B cell (primary cell): ENCODE data around the gene SNED1. TPM values are rescaled to one million over a fixed set of nuclear protein-coding genes. Genes with fewer than 3 reads are reported as not detected.

Experiments
- ATAC-seq: fragments of 200-7000 bp; cut with Tn5 transposase; one replicate; pipeline ENCODE4 v1.10.0; 2021; ENCODE audit warnings: low read depth, mild to moderate bottlenecking, moderate number of reproducible peaks, moderate library complexity
- CTCF ChIA-PET: fragments of 350-600 bp; sonication (Branson Sonifier 250); formaldehyde crosslinking; loops from one replicate; lab custom pipeline; 2021; ENCODE audit warnings: antibody characterized with exemption, inconsistent platforms; lab: Charles Lee
- POLR2A ChIA-PET: fragments of 350-600 bp; sonication (Branson Sonifier 250); formaldehyde crosslinking; loops from one replicate; lab custom pipeline; 2021; ENCODE audit warnings: antibody characterized with exemption; lab: Charles Lee
- DNase-seq: peaks from one replicate; pipeline ENCODE4 v3.0.0; 2013
- H2AFZ ChIP-seq: 2 replicates; pipeline ENCODE4 v1.6.1; 2012; ENCODE audit warnings: mild to moderate bottlenecking, low read depth, low read length; ENCODE audit not compliant: insufficient read depth, poor library complexity, severe bottlenecking
- H3K27ac ChIP-seq, 2 donors: 1 replicate in 1 of 2; 2 replicates in 1 of 2; pipeline ENCODE4 v1.5.1; 2012 to 2013; ENCODE audit warnings: low read length in 2 of 2, mild to moderate bottlenecking in 2 of 2, moderate library complexity in 1 of 2
- H3K27me3 ChIP-seq, 4 experiments: fragments of 200-600 bp in 1 of 4; sonication (generic) in 1 of 4; replicated peaks in 1 of 4; 1 replicate in 2 of 4; 2 replicates in 2 of 4; pipeline versions ENCODE4 v1.6.1 to v1.7.0; 2013 to 2016; ENCODE audit warnings: low read length in 3 of 4, mild to moderate bottlenecking in 2 of 4, mixed read lengths in 1 of 4, moderate library complexity in 1 of 4; ENCODE audit not compliant: insufficient read depth in 4 of 4, control insufficient read depth in 3 of 4; ENCODE audit errors: control extremely low read depth in 1 of 4
- H3K36me3 ChIP-seq, 2 experiments: replicated peaks in 1 of 2; 1 replicate in 1 of 2; 2 replicates in 1 of 2; pipeline versions ENCODE4 v1.6.1 to v1.7.1; 2013; ENCODE audit warnings: low read length in 1 of 2; ENCODE audit not compliant: insufficient read depth in 2 of 2, control insufficient read depth in 1 of 2; ENCODE audit errors: control extremely low read depth in 1 of 2, extremely low read depth in 1 of 2
- H3K4me1 ChIP-seq, 2 donors: fragments of 200-600 bp in 1 of 2; sonication (generic) in 1 of 2; 1 replicate in 1 of 2; 2 replicates in 1 of 2; pipeline versions ENCODE4 v1.5.1 to v1.6.1; 2013 to 2017; ENCODE audit warnings: low read length in 2 of 2; ENCODE audit not compliant: control insufficient read depth in 2 of 2, insufficient read depth in 2 of 2
- H3K4me2 ChIP-seq: replicated peaks from 2 replicates; pipeline ENCODE3; 2012; ENCODE audit warnings: mild to moderate bottlenecking, low read depth, low read length; ENCODE audit not compliant: poor library complexity, severe bottlenecking
- H3K4me3 ChIP-seq, 5 experiments: fragments of 200-600 bp in 1 of 5; sonication (generic) in 1 of 5; 1 replicate in 3 of 5; 2 replicates in 2 of 5; pipeline versions ENCODE4 v1.5.1 to v1.7.0; 2011 to 2016; ENCODE audit warnings: low read length in 4 of 5, mild to moderate bottlenecking in 4 of 5, low read depth in 2 of 5, control low read depth in 1 of 5, moderate library complexity in 1 of 5; ENCODE audit not compliant: insufficient read depth in 1 of 5; ENCODE audit errors: control extremely low read depth in 1 of 5, extremely low read depth in 1 of 5
- H3K79me2 ChIP-seq: fragments of 200-600 bp; sonication (generic); one replicate; pipeline ENCODE4 v1.6.0; 2016; ENCODE audit warnings: low read length; ENCODE audit not compliant: control insufficient read depth, insufficient read depth
- H3K9ac ChIP-seq: fragments of 200-600 bp; sonication (generic); 2 replicates; pipeline ENCODE4 v1.6.1; 2017; ENCODE audit warnings: mild to moderate bottlenecking, low read length, moderate library complexity
- H3K9me3 ChIP-seq, 3 donors: one replicate each; pipeline versions ENCODE4 v1.6.1 to v1.7.1; 2013; ENCODE audit warnings: low read length in 2 of 3; ENCODE audit not compliant: control insufficient read depth in 2 of 3, insufficient read depth in 1 of 3; ENCODE audit errors: control extremely low read depth in 1 of 3
- H4K20me1 ChIP-seq: 2 replicates; pipeline ENCODE4 v1.6.0; 2012; ENCODE audit warnings: mild to moderate bottlenecking, low read length; ENCODE audit not compliant: insufficient read depth, control insufficient read depth, poor library complexity, severe bottlenecking
- H3K27ac Mint-ChIP-seq: one replicate; pipeline ENCODE4 v1.8.0; 2021; ENCODE audit warnings: mixed read lengths
- H3K27me3 Mint-ChIP-seq: one replicate; pipeline ENCODE4 v1.8.0; 2021; ENCODE audit warnings: mixed read lengths
- H3K4me1 Mint-ChIP-seq: one replicate; pipeline ENCODE4 v1.8.0; 2021; ENCODE audit warnings: mixed read lengths
- H3K4me3 Mint-ChIP-seq: one replicate; pipeline ENCODE4 v1.8.0; 2021; ENCODE audit warnings: mixed read lengths
- H3K9me3 Mint-ChIP-seq: one replicate; pipeline ENCODE4 v1.8.0; 2022; ENCODE audit warnings: mixed read lengths; ENCODE audit not compliant: insufficient read depth
- EZH2 ChIP-seq: IDR thresholded peaks from 2 replicates; pipeline ENCODE4 v1.6.1; 2012; ENCODE audit warnings: borderline replicate concordance, low read depth, mild to moderate bottlenecking, moderate library complexity, low read length; ENCODE audit not compliant: insufficient read depth, poor library complexity, severe bottlenecking
- WGBS: methylation state at CpG from one replicate; pipeline ENCODE4 v1.1.5; 2013; ENCODE audit warnings: missing lambda C conversion rate; ENCODE audit not compliant: insufficient coverage; 5-methylcytosine and 5-hydroxymethylcytosine counted together
- intact Hi-C: fragments of 100-400 bp; cut with micrococcal nuclease; formaldehyde crosslinking; loops from one replicate; pipeline ENCODE4 v1.10.0; 2022
- polyA plus RNA-seq: library from polyadenylated mRNA; depleted of rRNA; stranded (reverse); fragments of >200 nt; gene quantifications from 2 replicates; pipeline ENCODE4 v1.2.3, GENCODE V29; 2012
- total RNA-seq, 2 donors: library from RNA; stranded (reverse); fragments of 120-200 nt in 1 of 2; gene quantifications; 1 replicate in 1 of 2; 2 replicates in 1 of 2; pipeline versions ENCODE4 v1.2.3 to v1.2.4, GENCODE V29; 2013 to 2022
- TF ChIP-seq, protein P1 (sequence below): fragments of 200-600 bp; IDR thresholded peaks from one replicate; pipeline ENCODE4 v1.8.0; 2022; ENCODE audit warnings: antibody characterized with exemption, mild to moderate bottlenecking

SNED1 gene
- total and polyA plus RNA-seq, 2 donors (not counting 1 experiment from before 2014, with no cell fraction given) = 25.5 to 336 TPM

DNA sequence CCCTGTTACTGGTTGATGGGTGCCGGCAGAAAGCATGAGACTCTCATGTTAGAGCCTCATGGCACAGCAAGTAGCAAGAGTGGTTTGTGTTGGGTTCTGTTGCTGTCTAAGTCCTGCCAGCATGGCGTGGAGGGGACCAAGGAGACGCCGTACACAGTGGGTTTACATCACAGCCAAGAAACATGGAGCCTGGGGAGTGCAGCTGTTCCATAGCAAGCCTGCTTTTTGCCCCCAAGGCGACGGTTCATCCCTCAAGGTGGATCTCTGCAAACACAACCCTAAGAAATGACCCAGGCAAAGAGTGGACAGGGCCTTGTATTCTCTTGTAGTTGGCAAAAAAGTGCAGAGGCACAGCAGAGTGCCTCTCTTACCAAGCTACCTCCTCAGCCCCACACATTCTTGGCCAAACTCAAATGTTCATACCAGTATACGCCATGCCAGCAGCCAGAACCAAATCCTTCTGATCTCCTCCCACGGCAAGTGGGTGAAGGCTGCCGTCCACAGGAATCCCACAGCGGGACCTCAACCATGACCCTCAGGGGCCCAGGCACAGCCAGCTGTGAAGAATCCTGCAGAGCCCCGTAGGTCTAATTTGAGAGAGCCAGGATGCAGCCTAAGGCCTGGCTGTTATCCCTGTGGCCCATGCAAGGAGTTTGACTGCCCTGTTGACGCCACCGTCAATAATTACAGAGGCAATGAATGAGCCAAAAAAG, 19.0 kb downstream of the SNED1 start:
- Mint-ChIP-seq H3K4me1 (no peaks in the 10 kb centered on the region), H3K4me3 (no peak overlapping the region), H3K9me3 (no peaks in the 10 kb centered on the region), H3K27me3 (no peaks in the 10 kb centered on the region), H3K27ac (no peak overlapping the region)
- no peak for TF ChIP-seq EZH2
- TF ChIP-seq, protein P1, sequence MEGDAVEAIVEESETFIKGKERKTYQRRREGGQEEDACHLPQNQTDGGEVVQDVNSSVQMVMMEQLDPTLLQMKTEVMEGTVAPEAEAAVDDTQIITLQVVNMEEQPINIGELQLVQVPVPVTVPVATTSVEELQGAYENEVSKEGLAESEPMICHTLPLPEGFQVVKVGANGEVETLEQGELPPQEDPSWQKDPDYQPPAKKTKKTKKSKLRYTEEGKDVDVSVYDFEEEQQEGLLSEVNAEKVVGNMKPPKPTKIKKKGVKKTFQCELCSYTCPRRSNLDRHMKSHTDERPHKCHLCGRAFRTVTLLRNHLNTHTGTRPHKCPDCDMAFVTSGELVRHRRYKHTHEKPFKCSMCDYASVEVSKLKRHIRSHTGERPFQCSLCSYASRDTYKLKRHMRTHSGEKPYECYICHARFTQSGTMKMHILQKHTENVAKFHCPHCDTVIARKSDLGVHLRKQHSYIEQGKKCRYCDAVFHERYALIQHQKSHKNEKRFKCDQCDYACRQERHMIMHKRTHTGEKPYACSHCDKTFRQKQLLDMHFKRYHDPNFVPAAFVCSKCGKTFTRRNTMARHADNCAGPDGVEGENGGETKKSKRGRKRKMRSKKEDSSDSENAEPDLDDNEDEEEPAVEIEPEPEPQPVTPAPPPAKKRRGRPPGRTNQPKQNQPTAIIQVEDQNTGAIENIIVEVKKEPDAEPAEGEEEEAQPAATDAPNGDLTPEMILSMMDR = no peak
- WGBS = 94% methylated on average over 11 of the region's 13 CpGs
- intact Hi-C loops = no loop called here
- Histone ChIP-seq H4K20me1 (no peaks in the 10 kb centered on the region), H3K4me2 (no peak overlapping the region), H3K9ac (no peak overlapping the region), H3K27ac (no peak overlapping the region), H3K4me3 (no peak overlapping the region), H3K79me2 (no peaks in the 10 kb centered on the region), H2AFZ (no peak overlapping the region), H3K4me1 (no peaks in the 10 kb centered on the region), H3K36me3 (no peaks in the 10 kb centered on the region), H3K9me3 (peaks cover 0 to 12% (median 2%) of the 10 kb centered on the region in 3 donors), H3K27me3 (no peaks in the 10 kb centered on the region)
- ChIA-PET CTCF (no interaction called here), POLR2A (no interaction called here)
- ATAC-seq (no peak), DNase-seq (no peak)

DNA sequence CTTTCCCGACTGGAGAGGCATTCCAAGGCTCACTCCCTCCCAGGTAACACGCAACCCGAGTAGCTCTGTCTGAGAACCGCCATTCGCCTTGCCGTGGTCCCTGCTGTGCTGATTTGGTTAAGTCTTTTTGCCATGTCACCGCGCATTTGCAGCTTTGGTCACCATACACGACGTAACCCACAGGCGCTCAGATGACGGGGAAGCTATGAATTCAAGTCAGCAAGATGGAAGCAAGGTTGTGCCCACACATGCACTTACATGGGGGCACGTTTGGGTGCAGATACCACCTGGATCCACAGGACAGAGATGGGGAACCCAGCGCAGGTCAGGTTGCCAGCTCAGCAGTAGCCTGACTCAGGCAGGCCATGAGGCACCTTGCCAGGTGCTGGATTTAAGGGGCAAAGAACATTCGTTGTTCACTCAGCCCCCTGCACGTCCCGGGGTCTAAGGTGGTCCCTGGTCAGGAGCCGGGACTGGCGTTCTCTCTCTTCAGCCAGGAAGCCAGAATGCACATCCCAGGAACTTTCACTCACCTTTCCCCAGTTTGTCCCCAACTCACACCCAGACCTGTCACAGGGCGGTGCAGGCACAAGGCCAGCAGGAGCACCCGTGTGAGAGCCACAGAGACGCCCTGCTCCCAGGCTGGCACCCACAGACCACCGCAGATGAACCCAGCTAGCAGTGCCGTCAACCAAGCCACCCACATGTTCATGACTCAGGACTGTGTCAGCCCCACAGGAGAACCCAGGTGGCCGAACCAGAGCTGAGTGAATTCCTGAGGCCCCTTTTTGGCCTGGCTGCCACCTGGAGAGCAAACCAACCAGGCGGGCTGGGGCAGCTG, 19.9 kb downstream of the SNED1 start:
- H3K9me3 Mint-ChIP-seq = no peaks in the 10 kb centered on the region
- WGBS = 94% methylated on average over 26 of the region's 26 CpGs
- TF ChIP-seq, protein P1 = no peak
- no peak for TF ChIP-seq EZH2
- DNase-seq = no peak
- ChIA-PET POLR2A (no interaction called here), CTCF (no interaction called here)
- no peaks in the 10 kb centered on the region for H3K36me3 ChIP-seq
- no peak overlapping the region for H3K27ac Mint-ChIP-seq
- H3K9ac ChIP-seq = no peak overlapping the region
- no peaks in the 10 kb centered on the region for H3K4me1 Mint-ChIP-seq
- ATAC-seq = no peak
- no peak overlapping the region for H3K4me2 ChIP-seq
- H3K9me3 ChIP-seq = peaks cover 0 to 9% (median 5%) of the 10 kb centered on the region in 3 donors
- H3K27me3 Mint-ChIP-seq = no peaks in the 10 kb centered on the region
- no peaks in the 10 kb centered on the region for H3K79me2 ChIP-seq
- no peaks in the 10 kb centered on the region for H4K20me1 ChIP-seq
- H2AFZ ChIP-seq = no peak overlapping the region
- no peak overlapping the region for H3K4me3 ChIP-seq
- intact Hi-C loops = no loop called here
- no peaks in the 10 kb centered on the region for H3K27me3 ChIP-seq
- H3K27ac ChIP-seq = no peak overlapping the region
- no peaks in the 10 kb centered on the region for H3K4me1 ChIP-seq
- no peak overlapping the region for H3K4me3 Mint-ChIP-seq
